Islet of Langerhans (tissue), 1 donor: ENCODE data around the gene ZAP70.
"Not testable (repeated sequence)": the region's sequence is repeated elsewhere in the genome, so short reads cannot be mapped to it uniquely, and the experiment has no call there.

ENCODE experiments used
- FAIRE-seq: peaks from one replicate; lab custom pipeline; 2011; peaks lifted over from hg19 to GRCh38; lab: Jason Lieb, UNC

The ZAP70 gene

DNA sequence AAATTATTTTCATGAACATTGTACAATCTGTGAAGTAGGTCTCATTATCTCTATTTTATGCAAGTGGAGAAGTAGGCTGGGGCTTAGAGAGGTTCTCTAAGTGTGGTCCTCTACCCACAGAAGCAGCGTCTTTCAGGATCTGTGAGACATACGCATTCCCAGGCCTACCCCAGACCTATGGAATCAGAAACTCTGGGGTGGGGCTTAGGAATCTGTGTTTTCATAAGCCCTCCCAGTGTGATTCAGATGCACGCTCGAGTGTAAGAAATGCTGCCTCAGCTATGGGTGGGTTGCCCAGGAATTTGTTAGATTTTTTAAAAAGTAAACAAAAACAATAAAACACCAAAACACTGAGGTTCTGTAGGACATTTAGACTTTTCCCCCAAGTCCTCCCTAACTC, 14.8 kb upstream of the ZAP70 start:
- FAIRE-seq = no peak

DNA sequence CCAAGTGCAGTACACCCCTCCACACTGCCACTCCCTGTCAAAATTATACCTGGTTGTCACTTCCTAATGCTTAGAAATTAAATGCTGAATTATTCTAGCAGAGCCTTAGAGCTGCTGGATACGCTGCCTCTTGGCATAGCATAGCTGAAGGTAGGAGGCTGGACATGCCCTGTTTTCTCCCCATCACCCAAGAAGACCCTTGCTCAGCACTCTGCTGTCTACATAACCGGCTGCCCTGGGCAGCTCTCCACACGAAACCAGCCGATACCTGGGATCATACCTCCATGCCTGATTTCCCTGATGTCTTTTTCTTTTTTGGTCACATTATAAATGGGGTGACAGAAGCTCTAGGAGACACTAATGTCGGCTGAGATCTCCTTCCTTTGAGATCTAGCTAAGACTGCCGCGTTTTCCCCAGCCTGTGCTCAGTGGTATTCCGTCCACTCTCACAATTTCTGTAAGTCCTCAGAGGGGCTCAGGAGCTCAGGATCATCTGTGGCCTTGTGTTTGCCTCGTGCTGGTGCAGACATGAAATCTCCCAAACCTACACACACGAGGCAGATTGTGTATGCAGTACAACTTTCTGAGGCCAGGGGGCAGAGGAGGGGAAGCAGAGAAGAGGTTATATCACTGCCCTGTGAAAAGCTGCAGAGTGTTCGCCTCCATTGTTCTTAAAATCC, 13.5 kb upstream of the ZAP70 start:
- FAIRE-seq = no peak

DNA sequence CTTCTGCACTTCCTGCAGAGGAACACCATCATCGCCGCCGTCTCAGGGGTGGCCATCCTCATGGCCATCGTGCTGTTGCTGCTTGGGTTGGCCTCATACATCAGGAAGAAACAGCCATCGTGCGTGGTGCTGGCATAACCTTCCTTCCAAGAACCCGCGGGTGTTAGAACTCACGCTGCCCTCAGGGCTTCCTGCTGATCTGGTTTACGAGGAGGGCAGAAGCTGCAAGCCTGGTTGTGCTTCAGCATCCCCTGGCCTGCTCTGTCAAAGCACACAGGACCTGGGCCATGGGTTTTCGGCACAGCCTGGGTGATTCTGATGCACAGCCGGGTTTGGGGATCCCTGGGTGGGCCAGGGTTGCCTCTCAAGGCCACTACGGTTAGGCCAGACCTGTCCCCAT, 12.2 kb upstream of the ZAP70 start:
- no peak for FAIRE-seq

DNA sequence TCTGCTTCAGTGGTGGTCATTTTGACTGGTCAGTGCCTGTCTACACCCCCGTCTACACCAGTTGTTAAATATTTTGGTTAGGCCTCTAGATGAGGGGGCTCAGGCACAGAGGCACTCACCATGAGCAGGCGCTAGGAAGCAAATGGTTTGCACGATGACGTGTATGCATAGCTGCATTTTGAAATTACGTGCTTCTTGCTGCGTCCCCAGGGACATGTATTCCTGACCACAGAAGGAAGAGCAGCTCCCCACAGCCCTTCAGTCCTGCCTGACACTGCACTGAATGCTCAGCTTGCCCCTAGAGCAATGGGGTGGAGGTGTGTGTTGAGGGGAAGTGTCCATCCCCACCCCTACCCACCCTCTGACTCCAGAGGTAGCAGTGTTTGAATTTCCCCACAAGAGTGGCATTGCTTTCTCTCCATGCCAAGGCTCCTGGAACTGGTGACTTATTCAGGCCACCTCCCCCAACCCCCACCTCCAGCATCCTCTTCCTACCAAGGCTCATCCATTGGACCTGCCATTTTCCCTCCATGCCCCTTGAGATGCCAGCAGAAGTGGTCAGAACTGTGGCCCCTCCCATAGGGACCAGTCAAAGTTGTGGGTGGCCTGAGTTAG, 11.4 kb upstream of the ZAP70 start:
- FAIRE-seq = no peak

DNA sequence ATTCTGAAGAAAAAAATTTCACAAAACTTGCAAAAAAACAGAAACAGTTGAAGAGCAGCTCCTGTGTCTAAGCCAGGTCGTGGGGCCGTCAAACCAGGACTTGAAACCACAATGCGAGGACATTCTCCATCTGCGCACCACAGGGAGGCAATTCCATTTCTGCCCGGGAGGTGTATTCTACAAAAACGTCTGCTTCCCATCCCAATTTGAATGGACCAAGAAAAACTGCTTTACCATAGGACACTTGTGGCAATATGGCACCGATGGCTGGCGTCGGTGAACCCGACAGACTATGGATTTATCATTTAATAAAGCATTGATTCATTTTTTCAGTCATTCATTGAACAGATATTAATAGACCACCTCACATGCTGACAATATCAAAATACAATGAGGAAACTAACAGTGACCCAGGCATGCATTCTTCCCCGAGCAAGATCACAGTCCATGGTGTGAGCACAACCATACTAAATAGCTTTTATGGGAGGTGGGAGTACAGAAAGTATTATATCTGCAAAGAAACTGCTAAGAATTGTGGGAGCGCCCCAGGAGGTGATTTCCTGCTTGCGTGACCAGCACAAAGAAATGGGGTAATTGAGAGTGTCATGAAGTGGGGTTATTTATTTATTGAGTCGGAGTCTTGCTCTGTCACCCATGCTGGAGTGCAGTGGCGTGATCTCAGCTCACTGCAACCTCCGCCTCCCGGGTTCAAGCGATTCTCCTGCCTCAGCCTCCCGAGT, 10.5 kb upstream of the ZAP70 start:
- FAIRE-seq = no peak

DNA sequence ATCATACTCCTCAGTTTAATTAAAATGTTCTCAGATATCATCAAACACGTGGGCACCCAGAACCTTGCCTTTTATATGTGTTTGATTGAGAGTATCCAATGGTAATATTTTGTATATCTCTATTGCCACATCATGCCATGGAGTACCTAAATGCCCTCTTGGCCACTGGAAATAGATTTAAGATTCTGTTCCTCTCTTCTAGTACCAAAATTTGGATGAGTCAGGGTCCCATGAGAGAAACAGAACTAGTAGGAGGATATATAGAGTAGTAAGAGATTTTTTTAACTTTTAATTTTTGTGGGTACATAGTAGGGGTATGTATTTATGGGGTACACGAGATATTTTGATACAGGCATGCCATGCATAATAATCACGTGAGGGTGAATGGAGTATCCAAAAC, 9.6 kb upstream of the ZAP70 start:
- no peak for FAIRE-seq

DNA sequence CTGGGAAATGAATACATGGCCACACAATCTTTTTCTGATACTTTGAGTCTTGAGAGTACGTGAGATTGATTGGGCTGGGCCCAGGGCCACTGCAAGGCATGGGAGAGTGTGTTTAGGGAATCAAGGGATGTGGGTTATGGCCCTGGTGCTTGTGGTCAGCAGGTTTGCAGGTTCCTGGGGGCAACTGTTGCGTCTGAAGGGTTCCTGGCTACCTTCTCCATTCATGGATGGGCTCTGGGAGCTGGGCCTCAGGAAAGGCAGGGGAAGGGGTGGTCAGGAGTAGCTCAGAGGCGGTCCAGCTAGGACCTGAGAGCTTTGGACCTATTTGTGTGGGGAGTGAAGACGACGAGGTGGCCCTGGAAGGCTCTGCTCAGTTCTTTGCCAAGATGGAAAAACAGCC, 8.4 kb upstream of the ZAP70 start:
- FAIRE-seq = no peak

DNA sequence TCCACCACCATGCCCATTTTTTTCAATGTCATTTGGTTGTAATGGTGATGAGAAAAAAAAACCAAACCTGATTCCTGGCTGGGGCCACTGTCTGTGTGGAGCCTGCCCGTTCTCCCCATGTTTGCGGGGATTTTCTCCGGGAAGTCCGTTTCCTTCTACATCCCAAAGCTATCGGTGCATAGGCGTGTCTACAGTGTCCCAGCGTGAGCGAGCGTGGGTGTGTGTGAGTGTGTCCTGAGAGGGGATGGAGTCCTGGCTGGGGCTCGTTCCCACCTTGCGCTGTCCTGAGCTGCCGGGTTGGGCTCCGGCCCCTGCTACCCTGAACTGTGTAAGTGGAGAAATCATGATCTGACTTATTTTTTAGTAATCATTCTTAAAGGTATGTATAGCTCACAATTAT, 7.3 kb upstream of the ZAP70 start:
- FAIRE-seq = no peak

DNA sequence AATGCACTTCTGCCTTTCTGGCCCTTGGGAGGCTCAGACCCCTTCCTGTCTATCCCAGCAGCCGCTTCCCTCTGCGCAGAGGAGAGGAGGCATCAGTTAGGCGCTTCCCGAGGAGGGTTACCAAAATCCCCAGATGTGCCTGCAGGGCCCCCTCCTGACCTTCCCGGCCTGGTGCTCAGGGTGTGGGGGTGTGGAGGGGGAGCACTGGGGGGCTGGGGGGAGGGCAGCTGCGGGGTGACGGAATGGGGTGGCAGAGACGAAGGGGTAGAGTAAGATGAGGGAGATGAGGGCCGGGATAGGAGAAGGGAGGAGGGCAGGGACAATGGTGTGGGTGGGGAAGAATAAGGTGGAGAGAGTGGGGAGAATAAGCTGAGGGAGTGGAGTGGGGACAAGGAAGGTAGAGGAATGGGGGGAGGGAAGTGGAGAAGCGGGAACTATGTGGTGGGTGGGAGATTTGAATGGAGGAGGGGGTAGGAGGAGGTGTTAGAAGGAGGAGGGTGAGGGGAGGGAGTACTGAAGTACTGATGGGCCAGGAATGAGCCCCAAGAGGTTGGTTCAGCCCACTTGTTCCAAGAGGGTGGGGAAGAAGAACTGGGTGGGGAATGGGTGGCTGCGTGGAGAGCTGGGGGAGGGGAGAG, 6.5 kb upstream of the ZAP70 start:
- FAIRE-seq = no peak

DNA sequence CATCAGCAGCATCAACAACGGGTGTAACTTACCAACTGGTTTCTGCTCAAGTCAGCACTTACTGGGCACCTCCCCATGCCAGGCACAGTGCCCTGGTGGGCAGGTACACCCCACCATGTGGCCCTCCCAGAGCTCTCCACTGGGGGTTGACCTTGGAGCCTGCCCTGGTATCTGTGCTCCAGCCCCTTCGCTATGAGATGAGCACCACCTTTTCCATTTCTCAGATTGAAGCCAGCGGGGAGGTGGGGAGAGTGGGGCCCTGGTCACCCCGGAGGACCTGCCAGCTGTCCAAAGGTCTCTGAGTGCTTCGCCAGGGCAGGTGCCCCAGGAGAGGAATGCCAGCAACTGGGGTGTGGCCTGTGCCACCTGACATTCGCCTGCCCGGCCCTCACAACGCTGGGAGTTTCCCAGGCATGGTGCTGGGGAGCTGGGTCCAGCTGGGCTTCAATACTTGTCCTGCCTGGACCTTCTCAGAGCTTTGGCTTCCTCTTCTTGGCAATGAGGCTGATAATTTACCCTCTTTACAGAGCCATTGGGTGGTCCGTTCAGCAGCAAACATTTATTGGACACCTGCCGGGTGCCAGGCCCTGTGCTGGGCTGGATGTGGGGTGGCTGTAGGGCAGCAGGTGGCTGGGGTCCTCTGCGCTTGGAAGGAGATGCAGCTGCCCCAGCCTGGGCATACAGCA, 5.9 kb upstream of the ZAP70 start:
- FAIRE-seq = no peak

DNA sequence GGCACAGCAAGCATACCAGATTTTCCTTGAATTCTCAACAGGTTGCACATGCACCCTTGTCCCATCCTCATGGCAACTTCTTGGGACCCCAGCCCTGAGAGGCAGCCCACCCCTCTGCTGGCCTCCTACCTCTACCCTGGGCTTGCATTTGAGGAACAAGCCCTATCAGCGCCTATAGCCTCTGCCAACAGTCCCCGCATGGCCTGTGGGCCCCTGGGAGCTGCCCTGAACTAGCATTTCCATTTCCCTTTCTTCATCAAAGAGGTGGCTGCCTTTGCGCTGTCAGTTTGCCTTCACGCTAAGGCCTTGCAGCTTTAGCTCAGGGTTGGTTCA, 5.4 kb upstream of the ZAP70 start:
- no peak for FAIRE-seq

DNA sequence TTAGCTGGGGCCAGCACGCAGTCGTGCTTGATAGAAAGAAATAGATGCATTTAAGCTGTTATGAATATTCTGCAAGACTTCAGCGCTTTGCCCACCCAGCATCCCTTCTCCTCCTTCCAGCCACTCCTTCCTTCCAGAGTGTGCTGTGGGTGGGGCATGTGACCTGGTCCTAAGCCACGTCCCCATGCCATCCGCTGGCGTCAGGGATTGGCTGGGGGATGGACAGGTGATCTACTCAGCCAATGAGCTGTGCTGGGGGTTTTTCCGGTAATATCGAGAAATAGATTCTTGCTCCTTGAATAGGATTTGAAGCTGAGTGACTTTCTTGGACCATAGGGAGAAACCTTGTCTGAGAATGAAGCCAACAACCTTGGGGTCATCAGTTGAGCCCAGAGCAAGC, 4.8 kb upstream of the ZAP70 start:
- FAIRE-seq = no peak

DNA sequence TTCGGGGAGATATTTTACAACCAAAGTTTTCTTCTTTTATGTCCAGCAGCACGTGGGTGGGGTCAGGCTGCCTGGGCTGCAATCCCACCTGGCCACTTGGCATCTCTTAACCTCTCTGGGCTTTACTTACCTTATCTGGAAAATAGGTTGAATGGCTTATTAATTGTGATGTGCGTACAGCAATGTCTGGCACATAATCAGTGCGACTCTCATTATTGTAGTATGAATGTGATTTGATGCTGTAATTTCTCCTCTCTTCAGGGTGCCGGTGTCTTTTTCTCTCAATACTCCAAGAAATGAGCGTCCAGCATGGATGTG, 2.0 kb upstream of the ZAP70 start:
- no peak for FAIRE-seq

DNA sequence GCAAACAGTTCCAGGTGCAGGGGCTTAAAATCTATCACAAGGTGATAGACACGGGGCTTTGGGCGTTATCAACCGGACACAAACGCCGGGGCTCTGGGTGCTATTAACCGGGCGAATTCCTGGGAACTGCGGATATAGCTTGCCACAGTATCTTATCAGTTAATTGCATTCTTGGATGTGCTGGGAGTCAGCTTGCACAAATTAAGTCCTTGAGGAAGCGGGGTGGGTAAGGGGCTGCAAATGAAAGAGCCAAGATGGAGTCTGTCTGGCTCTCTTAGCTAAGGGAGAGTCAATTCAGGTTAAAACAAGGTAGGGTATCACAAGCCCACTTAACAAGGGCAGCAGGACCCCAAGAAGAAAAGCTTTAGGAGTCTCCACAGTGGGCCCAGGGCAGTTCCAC, 1.2 kb upstream of the ZAP70 start:
- FAIRE-seq = not testable (repeated sequence)

DNA sequence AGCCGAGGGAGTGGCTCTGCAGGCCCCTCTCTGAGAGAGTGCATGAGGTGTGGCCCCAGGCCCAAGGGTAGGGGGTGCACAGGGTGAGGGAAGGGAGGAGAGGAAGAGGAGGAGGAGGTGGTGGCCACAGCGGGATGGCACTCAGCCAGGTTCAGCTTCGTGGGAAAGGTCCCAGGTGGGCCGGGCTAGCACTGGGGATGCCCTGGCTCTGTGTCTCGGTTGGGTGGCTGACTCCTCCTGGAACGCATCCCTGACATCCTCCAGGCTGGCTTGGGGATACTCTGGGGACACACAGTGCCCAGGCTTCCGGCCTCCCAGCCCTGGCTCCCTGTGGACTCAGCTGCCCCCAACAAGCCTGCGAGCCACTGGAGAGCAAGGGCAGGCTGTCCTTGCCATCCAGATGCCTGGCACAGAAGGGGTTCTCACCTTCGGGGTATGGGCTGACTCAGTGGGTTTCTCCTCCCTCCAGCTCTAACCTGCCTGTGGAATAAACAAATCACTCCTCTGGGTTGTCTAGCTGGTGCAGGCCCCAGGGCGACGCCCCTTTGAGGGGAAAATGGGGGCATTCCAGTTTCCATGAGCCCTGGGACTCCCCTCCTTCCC, 582 bp upstream of the ZAP70 start:
- no peak for FAIRE-seq

DNA sequence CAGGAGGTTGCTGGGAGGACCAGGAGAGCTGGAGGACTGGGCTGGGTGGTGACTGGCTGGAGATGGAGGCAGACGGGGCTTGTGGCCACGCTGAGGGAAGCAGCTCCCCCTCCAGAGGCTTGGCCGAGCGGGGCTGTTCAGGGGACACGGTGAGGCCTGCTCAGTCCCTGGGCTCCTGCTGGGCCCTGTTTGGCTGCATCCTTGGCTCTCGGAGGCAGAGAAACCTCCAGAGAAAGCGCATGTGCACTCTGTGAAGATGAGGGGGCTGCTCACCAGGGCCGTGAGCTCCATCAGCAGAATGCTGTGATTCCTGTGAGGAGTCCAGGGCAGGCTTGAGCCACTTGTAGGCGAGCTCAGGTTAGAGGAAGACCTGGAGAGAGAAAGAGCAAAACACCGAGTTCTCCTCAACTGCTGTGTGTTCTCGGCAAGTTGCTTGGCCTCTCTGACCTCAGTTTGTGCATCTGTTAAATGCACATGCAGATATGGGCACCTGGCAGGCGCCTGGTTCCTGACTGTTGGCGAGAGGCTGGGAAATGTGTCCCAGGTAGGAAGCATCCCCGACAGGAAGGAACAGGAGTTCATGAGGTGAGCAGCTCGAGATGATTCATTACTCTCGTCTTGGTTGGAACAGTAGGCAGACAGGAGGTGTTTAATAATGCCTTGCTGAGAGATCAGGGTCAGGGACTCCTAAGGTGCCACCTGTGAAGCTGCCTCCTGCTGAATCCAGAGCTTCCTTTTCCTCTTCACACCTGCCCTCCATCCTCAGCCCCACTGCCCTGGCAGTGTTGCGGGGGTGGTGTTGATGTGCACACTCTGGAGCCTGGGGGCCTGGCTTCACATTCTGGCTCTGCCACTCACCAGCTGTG, 941 bp downstream of the ZAP70 start:
- no peak for FAIRE-seq

DNA sequence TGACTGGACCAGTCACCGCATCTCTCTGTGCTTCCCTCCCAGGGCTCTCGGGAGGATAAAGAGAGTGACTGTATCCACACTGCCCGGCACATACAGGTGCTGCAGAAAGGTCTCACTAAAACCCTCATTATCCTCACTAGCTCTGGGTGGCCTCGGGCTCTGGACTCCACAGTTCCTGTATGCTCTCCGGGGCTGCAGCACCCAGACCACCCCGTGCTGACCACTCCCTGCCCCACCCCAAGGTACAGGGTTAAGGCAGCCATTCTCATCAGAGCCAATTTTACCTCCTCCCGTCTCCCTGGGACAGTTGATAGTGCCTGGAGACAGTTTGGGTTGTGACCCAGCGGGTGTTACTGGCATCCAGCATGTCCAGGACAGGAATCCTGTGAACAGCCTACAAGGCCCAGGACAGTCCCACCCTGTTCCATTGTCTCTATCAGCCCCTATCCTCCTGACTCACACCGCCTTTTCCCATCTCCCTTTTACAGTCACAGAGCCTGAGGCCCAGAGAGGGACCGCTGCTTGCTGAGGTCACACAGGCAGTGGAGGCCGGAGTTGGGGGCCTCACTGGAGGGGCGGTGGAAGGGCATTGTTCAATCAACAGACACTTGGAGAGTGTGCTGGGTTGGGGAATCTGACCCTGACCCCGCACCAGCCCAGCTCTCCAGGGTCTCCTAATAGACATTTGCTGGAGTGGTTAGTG, 1.7 kb downstream of the ZAP70 start:
- no peak for FAIRE-seq

DNA sequence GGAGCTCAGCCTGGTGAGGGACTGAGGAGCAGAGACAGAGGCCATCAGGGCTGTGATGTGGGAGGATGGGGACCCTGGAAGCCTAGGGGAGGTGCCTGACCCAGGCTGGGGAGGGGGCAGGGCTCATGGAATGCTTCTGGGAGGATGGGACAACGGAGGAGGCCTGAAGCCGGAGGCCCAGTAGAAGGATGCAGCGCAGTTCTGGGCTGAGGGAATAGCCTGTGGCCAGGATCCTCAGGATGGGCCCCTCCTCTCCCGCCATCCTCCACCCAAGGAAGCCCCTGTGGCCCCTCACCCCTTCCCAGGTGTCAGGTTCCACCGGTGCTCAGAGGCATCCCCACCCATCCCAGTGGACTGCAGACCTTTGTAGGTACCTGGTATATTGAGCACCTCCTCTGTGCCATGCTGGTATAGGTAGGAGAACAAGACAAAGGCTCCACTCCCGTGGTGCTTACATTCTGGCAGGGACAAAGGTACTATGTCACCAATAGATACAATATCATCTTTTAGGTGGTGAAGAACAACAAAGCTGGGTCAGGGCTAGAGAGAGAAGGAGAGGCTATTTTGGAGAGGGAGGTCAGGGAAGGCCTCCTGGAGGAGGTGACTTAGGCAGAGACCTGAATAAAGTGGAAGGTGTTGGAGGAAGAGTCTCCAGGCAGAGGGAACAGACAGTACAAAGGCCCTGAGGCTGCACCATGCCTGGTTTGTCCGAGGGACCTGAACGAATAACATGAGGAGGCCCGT, 2.7 kb downstream of the ZAP70 start:
- FAIRE-seq = no peak

DNA sequence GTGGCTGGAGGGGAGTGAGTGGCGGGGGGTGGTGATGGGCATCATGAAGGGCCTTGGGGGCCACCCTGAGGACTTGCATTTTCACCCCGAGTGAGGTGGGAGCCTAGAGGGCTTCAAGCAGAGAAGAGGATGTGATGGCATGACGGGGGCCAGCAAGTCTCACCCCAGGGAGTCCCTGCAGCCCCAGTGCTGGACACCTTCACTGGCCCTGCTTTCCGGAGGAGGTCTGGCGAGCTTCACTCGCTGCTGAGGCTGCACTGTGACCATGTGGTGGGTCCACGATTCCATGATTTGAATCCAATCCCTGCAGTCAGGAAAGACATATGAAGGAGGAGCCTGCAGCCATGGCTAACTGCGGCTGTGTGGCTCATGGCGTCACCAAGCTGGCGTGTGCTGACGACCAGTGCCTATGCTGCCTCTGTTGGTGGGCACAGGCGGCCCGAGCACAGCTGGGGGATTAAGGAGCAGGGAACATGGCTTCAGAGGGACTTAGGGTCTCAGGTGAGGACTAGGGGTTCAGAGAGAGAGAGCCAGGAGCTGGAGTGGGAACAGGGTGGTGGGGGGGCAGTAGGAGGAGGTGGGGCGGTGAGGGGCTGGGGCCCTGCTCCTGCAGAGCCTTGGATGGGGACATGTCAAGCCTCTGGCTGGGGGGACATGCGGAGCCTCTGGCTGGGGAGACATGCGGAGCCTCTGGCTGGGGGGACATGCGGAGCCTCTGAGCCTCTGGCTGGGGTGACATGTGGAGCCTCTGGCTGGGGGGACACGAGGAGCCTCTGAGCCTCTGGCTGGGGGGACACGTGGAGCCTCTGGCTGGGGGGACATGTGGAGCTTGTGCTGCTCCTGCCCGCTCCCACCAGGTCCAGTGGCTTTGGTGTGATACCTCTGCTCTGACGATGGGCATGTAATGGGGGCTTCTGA, 3.6 kb downstream of the ZAP70 start:
- no peak for FAIRE-seq
